Measurements from ENCODE around the gene HSPBP1.
"Not testable (repeated sequence)": the region's sequence is repeated elsewhere in the genome, so short reads cannot be mapped to it uniquely, and the experiment has no call there.

The HSPBP1 gene

GRCh38 chr19:55231391-55232285, 48.3 kb downstream of the HSPBP1 start:
- DNase-seq, result no peak

- no peak for DNase-seq
Measured at GRCh38 chr19:55230780-55231179, 49.1 kb downstream of the HSPBP1 start.

GRCh38 chr19:55230329-55230728, 49.6 kb downstream of the HSPBP1 start:
- DNase-seq, result no peak

- DNase-seq, result no peak
Measured at GRCh38 chr19:55229789-55230182, 50.1 kb downstream of the HSPBP1 start.

- no peak for DNase-seq
Measured at GRCh38 chr19:55229145-55229788, 50.6 kb downstream of the HSPBP1 start.

- DNase-seq, result no peak
Measured at GRCh38 chr19:55228403-55229031, 51.4 kb downstream of the HSPBP1 start, which contains the start of gene TMEM86B. Gene TMEM86B (minus strand): TSS chr19:55228763. CDS start chr19:55228741, 22 bp downstream.

GRCh38 chr19:55228015-55228391, 51.9 kb downstream of the HSPBP1 start:
- no peak for DNase-seq

GRCh38 chr19:55227241-55228014, 52.5 kb downstream of the HSPBP1 start:
- no peak for DNase-seq

- no peak for DNase-seq
Measured at GRCh38 chr19:55226788-55227187, 53.1 kb downstream of the HSPBP1 start.

GRCh38 chr19:55226273-55226672, 53.6 kb downstream of the HSPBP1 start:
- DNase-seq, result no peak

GRCh38 chr19:55225415-55225958, 54.4 kb downstream of the HSPBP1 start:
- no peak for DNase-seq

- not testable (repeated sequence) for DNase-seq
Measured at GRCh38 chr19:55224679-55225414, 55.1 kb downstream of the HSPBP1 start.

- no peak for DNase-seq
Measured at GRCh38 chr19:55224038-55224665, 55.8 kb downstream of the HSPBP1 start.

GRCh38 chr19:55223291-55224037, 56.4 kb downstream of the HSPBP1 start:
- no peak for DNase-seq

GRCh38 chr19:55220525-55220924, 59.4 kb downstream of the HSPBP1 start:
- no peak for DNase-seq

- DNase-seq, result peak; percentile 99
Measured at GRCh38 chr19:55216461-55217198, 63.3 kb downstream of the HSPBP1 start.

- DNase-seq, result no peak
Measured at GRCh38 chr19:55213547-55213946, 66.4 kb downstream of the HSPBP1 start.

GRCh38 chr19:55212447-55212846, 67.5 kb downstream of the HSPBP1 start:
- DNase-seq, result peak; percentile 84 to 90
